ENCODE measurements around the gene PLCG1. TPM values are rescaled to one million over a fixed set of nuclear protein-coding genes. Genes with fewer than 3 reads are reported as not detected.

The PLCG1 gene
- total and polyA plus RNA-seq, 2 experiments from 2014 or later, result 27.4 to 206 TPM

DNA sequence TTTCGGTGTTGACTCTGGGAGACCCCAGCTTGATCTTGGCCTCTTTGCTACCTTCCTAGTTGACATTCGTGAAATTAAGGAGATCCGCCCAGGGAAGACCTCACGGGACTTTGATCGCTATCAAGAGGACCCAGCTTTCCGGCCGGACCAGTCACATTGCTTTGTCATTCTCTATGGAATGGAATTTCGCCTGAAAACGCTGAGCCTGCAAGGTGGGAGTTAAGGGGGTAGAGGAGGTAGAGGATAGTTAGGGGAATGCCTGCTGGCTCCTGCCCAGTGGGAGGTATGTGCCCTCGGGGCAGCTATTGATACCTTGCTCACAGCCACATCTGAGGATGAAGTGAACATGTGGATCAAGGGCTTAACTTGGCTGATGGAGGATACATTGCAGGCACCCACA is 22.2 kb downstream of the PLCG1 start:
- H2AFZ ChIP-seq, result no peak overlapping the region
- Mint-ChIP-seq H3K9me3 (no peaks in the 10 kb centered on the region), H3K27ac (peak overlapping the region; percentile 47), H3K27me3 (ENCODE audit: insufficient read depth, low read depth, poor library complexity) (peaks cover 5% of the 10 kb centered on the region), H3K4me1 (peaks cover 33% of the 10 kb centered on the region), H3K36me3 (ENCODE audit: low read depth) (peaks cover 48% of the 10 kb centered on the region), H3K4me3 (no peak overlapping the region)
- no peak for DNase-seq (ENCODE audit: low spot score)
- H3F3A ChIP-seq (replicated peaks; ENCODE audit: low read depth), result no peaks in the 10 kb centered on the region
- H3K4me2 ChIP-seq, result no peak overlapping the region
- TF ChIP-seq, protein P1, sequence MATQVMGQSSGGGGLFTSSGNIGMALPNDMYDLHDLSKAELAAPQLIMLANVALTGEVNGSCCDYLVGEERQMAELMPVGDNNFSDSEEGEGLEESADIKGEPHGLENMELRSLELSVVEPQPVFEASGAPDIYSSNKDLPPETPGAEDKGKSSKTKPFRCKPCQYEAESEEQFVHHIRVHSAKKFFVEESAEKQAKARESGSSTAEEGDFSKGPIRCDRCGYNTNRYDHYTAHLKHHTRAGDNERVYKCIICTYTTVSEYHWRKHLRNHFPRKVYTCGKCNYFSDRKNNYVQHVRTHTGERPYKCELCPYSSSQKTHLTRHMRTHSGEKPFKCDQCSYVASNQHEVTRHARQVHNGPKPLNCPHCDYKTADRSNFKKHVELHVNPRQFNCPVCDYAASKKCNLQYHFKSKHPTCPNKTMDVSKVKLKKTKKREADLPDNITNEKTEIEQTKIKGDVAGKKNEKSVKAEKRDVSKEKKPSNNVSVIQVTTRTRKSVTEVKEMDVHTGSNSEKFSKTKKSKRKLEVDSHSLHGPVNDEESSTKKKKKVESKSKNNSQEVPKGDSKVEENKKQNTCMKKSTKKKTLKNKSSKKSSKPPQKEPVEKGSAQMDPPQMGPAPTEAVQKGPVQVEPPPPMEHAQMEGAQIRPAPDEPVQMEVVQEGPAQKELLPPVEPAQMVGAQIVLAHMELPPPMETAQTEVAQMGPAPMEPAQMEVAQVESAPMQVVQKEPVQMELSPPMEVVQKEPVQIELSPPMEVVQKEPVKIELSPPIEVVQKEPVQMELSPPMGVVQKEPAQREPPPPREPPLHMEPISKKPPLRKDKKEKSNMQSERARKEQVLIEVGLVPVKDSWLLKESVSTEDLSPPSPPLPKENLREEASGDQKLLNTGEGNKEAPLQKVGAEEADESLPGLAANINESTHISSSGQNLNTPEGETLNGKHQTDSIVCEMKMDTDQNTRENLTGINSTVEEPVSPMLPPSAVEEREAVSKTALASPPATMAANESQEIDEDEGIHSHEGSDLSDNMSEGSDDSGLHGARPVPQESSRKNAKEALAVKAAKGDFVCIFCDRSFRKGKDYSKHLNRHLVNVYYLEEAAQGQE (IDR thresholded peaks at IDR 0.05; ENCODE audit: unreplicated experiment), result no peak
- TF ChIP-seq CREB1 (CRISPR knock-in tag; IDR thresholded peaks at IDR 0.05; ENCODE audit: low read depth) (no peak), NANOG (IDR thresholded peaks at IDR 0.05; ENCODE audit: borderline replicate concordance) (no peak), JUNB (IDR thresholded peaks at IDR 0.05; ENCODE audit: unreplicated experiment) (no peak), ZNF331 (CRISPR knock-in tag; IDR thresholded peaks at IDR 0.05; ENCODE audit: low read depth) (no peak), EZH2phosphoT487 (IDR thresholded peaks at IDR 0.05; ENCODE audit: unreplicated experiment) (no peak), EZH2 (IDR thresholded peaks at IDR 0.05; ENCODE audit: low read depth, unreplicated experiment) (no peak), POLR2AphosphoS5 (IDR thresholded peaks at IDR 0.05; ENCODE audit: low read depth) (no peak), ZNF114 (CRISPR knock-in tag; IDR thresholded peaks at IDR 0.05) (no peak), STAT1 (IDR thresholded peaks at IDR 0.05; ENCODE audit: unreplicated experiment) (no peak)
- TF ChIP-seq, protein P2, sequence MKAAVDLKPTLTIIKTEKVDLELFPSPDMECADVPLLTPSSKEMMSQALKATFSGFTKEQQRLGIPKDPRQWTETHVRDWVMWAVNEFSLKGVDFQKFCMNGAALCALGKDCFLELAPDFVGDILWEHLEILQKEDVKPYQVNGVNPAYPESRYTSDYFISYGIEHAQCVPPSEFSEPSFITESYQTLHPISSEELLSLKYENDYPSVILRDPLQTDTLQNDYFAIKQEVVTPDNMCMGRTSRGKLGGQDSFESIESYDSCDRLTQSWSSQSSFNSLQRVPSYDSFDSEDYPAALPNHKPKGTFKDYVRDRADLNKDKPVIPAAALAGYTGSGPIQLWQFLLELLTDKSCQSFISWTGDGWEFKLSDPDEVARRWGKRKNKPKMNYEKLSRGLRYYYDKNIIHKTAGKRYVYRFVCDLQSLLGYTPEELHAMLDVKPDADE (IDR thresholded peaks at IDR 0.05), result no peak
- TF ChIP-seq, protein P3, sequence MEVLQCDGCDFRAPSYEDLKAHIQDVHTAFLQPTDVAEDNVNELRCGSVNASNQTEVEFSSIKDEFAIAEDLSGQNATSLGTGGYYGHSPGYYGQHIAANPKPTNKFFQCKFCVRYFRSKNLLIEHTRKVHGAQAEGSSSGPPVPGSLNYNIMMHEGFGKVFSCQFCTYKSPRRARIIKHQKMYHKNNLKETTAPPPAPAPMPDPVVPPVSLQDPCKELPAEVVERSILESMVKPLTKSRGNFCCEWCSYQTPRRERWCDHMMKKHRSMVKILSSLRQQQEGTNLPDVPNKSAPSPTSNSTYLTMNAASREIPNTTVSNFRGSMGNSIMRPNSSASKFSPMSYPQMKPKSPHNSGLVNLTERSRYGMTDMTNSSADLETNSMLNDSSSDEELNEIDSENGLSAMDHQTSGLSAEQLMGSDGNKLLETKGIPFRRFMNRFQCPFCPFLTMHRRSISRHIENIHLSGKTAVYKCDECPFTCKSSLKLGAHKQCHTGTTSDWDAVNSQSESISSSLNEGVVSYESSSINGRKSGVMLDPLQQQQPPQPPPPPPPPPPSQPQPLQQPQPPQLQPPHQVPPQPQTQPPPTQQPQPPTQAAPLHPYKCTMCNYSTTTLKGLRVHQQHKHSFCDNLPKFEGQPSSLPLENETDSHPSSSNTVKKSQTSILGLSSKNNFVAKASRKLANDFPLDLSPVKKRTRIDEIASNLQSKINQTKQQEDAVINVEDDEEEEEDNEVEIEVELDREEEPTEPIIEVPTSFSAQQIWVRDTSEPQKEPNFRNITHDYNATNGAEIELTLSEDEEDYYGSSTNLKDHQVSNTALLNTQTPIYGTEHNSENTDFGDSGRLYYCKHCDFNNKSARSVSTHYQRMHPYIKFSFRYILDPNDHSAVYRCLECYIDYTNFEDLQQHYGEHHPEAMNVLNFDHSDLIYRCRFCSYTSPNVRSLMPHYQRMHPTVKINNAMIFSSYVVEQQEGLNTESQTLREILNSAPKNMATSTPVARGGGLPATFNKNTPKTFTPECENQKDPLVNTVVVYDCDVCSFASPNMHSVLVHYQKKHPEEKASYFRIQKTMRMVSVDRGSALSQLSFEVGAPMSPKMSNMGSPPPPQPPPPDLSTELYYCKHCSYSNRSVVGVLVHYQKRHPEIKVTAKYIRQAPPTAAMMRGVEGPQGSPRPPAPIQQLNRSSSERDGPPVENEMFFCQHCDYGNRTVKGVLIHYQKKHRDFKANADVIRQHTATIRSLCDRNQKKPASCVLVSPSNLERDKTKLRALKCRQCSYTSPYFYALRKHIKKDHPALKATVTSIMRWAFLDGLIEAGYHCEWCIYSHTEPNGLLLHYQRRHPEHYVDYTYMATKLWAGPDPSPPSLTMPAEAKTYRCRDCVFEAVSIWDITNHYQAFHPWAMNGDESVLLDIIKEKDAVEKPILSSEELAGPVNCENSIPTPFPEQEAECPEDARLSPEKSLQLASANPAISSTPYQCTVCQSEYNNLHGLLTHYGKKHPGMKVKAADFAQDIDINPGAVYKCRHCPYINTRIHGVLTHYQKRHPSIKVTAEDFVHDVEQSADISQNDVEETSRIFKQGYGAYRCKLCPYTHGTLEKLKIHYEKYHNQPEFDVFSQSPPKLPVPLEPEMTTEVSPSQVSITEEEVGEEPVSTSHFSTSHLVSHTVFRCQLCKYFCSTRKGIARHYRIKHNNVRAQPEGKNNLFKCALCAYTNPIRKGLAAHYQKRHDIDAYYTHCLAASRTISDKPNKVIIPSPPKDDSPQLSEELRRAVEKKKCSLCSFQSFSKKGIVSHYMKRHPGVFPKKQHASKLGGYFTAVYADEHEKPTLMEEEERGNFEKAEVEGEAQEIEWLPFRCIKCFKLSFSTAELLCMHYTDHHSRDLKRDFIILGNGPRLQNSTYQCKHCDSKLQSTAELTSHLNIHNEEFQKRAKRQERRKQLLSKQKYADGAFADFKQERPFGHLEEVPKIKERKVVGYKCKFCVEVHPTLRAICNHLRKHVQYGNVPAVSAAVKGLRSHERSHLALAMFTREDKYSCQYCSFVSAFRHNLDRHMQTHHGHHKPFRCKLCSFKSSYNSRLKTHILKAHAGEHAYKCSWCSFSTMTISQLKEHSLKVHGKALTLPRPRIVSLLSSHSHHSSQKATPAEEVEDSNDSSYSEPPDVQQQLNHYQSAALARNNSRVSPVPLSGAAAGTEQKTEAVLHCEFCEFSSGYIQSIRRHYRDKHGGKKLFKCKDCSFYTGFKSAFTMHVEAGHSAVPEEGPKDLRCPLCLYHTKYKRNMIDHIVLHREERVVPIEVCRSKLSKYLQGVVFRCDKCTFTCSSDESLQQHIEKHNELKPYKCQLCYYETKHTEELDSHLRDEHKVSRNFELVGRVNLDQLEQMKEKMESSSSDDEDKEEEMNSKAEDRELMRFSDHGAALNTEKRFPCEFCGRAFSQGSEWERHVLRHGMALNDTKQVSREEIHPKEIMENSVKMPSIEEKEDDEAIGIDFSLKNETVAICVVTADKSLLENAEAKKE (CRISPR knock-in tag; IDR thresholded peaks at IDR 0.05), result no peak
- TF ChIP-seq, protein P4, sequence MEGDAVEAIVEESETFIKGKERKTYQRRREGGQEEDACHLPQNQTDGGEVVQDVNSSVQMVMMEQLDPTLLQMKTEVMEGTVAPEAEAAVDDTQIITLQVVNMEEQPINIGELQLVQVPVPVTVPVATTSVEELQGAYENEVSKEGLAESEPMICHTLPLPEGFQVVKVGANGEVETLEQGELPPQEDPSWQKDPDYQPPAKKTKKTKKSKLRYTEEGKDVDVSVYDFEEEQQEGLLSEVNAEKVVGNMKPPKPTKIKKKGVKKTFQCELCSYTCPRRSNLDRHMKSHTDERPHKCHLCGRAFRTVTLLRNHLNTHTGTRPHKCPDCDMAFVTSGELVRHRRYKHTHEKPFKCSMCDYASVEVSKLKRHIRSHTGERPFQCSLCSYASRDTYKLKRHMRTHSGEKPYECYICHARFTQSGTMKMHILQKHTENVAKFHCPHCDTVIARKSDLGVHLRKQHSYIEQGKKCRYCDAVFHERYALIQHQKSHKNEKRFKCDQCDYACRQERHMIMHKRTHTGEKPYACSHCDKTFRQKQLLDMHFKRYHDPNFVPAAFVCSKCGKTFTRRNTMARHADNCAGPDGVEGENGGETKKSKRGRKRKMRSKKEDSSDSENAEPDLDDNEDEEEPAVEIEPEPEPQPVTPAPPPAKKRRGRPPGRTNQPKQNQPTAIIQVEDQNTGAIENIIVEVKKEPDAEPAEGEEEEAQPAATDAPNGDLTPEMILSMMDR (conservative IDR thresholded peaks at IDR 0.05; ENCODE audit: low read depth in 2 of 2), result no peak
- H3K9me2 ChIP-seq (ENCODE audit: insufficient read depth), result no peaks in the 10 kb centered on the region
- H3K4me1 ChIP-seq (ENCODE audit: insufficient read depth), result no peaks in the 10 kb centered on the region
- peaks cover 39% of the 10 kb centered on the region for H4K20me1 ChIP-seq (replicated peaks; ENCODE audit: insufficient read depth)
- no peak overlapping the region for H3K4me3 ChIP-seq
- no peaks in the 10 kb centered on the region; the same call in 1 of the 2 replicates for H3K36me3 ChIP-seq (ENCODE audit: insufficient read depth)
- H3K27me3 ChIP-seq (ENCODE audit: insufficient read depth), result no peaks in the 10 kb centered on the region
- no peak overlapping the region for H3K27ac ChIP-seq (ENCODE audit: low read depth)
- H3K79me2 ChIP-seq (replicated peaks; ENCODE audit: insufficient read depth), result peaks cover 55% of the 10 kb centered on the region
- ATAC-seq, result no peak; the same call in 2 of the 3 replicates

Measured in GM23338 (cell line).